HG03575 (cell line): ENCODE measurements around the gene COL25A1.

ENCODE experiments used
- ATAC-seq: cut with Tn5 transposase; IDR thresholded peaks from one replicate; pipeline ENCODE4 v1.9.1; 2021; ENCODE audit not compliant: unreplicated experiment, insufficient number of reproducible peaks, low FRiP score; ENCODE audit errors: extremely low read depth

COL25A1 gene

GRCh38 chr4:108787106-108787505 is 515.4 kb downstream of the COL25A1 start:
- ATAC-seq, result no peak

GRCh38 chr4:108786351-108786750 is 516.1 kb downstream of the COL25A1 start:
- no peak for ATAC-seq

DNA sequence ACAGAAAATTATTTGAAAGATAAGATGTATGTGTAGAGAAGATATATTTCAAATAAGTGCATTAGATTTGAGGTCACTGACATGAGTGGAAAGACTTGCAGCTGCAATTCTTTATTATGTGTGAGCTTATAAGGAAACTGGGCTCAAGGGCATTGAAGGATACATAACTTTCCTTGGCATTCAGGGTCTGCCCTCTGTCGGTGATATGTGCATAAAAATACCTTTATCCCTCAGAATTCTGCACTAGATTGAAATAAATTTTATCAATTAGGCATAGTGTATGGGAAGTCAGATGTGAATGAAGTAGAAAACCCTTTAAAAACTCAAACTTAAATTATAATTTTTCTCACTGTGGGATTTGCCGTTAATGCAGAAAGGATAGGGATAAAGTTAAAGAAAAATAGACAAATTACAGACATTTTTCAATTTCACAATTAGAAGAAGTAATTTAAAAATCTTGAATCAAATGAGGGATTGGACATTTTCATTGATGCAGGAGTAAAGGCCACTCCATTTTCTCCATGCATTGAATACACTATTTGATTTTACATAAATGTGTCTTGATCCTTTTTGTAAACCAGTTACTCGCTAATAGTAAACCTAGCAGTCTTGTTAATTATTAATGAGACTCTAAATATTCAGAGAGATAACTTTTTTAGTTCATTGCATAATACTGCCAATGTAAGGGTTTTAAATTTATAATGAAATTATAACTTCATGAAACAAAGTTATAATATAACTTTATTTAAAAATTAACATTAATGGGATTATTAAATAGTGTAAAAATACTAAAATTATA is 518.6 kb downstream of the COL25A1 start:
- no peak for ATAC-seq

GRCh38 chr4:108779958-108780357 is 522.5 kb downstream of the COL25A1 start:
- no peak for ATAC-seq

DNA sequence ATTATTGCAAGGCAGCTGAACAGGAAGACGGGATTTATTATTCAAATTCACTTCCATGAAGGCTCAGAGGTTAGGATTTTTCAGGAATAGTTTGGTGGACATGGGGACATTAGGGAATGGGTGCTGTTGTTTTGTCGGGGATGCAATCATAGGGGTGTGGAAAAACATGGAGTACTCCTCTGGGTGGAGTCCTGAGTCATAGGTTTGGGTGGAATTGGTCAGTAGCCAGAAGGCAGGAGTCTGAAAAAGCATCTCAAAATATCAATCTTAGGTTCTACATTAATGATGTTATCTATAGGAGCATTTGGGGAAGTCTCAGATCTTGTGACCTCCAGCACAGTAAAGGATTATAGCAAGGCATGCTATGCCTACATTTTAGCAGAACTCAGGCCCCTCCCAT is 525.1 kb downstream of the COL25A1 start:
- ATAC-seq, result no peak

GRCh38 chr4:108775921-108776320 is 526.5 kb downstream of the COL25A1 start:
- no peak for ATAC-seq

DNA sequence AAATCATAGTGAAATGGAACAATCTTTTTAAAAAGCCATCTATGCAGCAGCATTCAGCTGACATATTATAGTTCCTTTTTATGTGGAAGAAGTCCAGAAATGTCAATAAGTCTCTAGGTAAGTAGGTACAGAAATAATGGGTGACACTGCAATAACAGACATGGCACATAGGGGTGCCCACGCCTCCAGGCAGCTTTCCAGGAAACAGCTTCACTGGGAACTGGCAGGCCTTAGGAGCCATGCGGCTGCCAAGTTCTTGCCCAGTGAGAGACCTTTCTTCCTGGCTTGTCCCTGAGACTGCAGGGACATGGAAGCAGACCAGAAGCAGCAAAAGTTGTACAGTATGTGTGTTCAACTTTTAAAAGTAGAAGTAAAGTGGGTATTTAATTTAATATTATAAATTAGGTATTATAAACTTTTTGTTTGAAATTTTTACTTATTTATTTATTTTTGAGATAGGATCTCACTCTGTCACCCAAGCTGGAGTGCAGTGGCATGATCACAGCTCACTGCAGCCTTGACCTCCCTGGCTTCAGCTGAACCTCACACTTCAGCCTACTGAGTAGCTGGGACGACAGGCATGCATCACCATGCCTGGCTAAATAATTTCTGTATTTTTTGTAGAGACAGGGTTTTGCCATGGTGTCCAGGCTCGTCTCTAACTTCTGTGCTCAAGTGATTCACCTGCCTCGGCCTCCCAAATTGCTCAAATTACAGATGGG is 527.5 kb downstream of the COL25A1 start:
- no peak for ATAC-seq

DNA sequence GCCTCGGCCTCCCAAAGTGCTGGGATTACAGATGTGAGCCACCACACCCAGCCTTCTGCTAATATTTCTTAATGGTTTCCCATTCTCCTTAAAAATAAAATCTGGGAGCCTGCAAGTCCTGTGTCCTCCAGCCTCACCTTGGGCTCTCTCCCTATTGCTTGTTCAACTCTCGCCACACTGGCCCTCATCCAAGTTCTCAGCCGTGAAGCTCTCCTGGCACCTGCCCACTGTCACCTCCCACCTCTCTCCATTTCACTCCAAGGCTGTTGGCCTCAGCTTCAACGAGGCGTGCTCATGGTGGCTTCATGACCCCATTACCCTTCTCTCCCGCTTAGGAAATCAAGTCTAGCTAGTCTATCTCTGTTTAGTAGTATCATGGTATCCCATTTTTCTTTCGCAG is 530.1 kb downstream of the COL25A1 start:
- ATAC-seq, result no peak

DNA sequence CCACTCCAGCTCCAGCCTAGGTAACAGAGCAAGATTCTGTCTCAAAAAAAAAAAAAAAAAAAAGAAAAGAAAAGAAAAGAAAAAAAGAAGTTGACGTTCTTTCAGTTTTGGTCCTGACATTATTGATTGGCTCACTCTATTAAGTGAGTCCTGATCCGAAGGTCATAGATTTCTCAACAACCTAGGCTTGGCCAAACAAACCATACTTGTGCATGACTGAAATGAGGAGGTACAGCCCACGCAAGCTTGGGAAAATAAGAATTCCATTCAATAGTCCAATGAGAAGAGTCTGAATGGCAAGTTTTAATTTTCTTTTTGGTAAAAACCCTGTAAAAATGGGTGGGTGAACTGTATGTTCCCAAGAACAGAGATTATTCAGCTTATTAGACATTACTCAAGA is 536.4 kb downstream of the COL25A1 start:
- ATAC-seq, result no peak

GRCh38 chr4:108763986-108764385 is 538.5 kb downstream of the COL25A1 start:
- no peak for ATAC-seq

GRCh38 chr4:108763226-108763593 is 539.2 kb downstream of the COL25A1 start:
- no peak for ATAC-seq

DNA sequence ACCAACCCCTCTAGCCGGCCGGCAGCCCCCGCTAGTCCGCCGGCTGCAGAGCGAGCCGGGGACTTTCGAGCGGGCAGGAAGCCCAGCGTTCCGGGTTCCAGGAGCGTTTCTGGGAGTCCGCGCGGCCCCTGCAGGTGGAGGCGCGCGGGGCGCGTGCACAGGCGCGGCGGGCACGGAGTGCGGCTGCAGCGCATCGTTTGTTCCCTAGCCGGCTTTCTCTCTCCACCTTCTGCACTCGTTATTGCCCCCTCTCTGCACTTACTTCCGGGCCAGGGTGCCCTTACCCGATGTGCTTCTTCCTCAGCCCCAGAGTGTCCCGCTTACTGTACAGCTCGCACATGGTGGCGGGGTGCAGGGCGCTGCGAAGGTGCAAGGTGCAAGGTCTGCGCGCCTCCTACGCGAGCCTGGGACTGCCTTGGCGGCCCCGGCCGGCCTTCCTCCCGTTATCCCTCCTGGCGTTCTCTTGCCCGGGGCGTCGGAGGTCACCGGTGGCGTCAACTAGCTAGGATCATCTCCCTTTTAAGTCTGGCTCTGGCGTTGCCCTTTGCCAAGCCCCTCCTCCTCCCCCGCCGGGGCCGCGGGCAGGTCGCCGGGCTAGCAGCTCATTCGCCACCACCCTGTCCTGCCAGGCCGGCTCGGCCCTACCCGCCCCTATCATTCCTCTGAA is 539.8 kb downstream of the COL25A1 start, which contains the start of gene ETNPPL:
TSS of gene ETNPPL (minus strand) at position 495 of the 667 bp plus-strand sequence. CDS start at position 340, 155 bp downstream.
- no peak for ATAC-seq
